GM12878 (cell line): ENCODE data around the gene BRCA2. TPM values are rescaled to one million over a fixed set of nuclear protein-coding genes. Genes with fewer than 3 reads are reported as not detected.

Source experiments
- DPF2 ChIP-seq: fragments of 450-650 bp; IDR thresholded peaks from 2 replicates; pipeline ENCODE4 v1.6.1; 2017; ENCODE audit warnings: mild to moderate bottlenecking
- E4F1 ChIP-seq: fragments of 450-650 bp; IDR thresholded peaks from 2 replicates; pipeline ENCODE4 v1.6.1; 2018; ENCODE audit warnings: borderline replicate concordance, mild to moderate bottlenecking; ENCODE audit not compliant: partially characterized antibody
- FOXM1 ChIP-seq: IDR thresholded peaks from 2 replicates; pipeline ENCODE4 v1.6.1; 2012; ENCODE audit warnings: low read depth, mild to moderate bottlenecking, inconsistent platforms, low read length, moderate library complexity
- KAT2A ChIP-seq: conservative IDR thresholded peaks from 2 replicates; pipeline ENCODE4 v1.6.1; 2011; ENCODE audit warnings: low read depth, low read length; ENCODE audit not compliant: control insufficient read depth
- POLR2A ChIP-seq: IDR thresholded peaks from 2 replicates; pipeline ENCODE4 v1.6.1; 2011; ENCODE audit warnings: low read depth, mild to moderate bottlenecking, low read length
- RELA ChIP-seq: fragments of 450-650 bp; IDR thresholded peaks from 2 replicates; pipeline ENCODE4 v1.8.0; 2014; ENCODE audit warnings: borderline replicate concordance; ENCODE audit not compliant: partially characterized antibody
- ZNF24 ChIP-seq: fragments of 450-650 bp; IDR thresholded peaks from 2 replicates; pipeline ENCODE4 v1.6.1; 2017; ENCODE audit warnings: antibody characterized with exemption, mild to moderate bottlenecking
- polyA plus RNA-seq, 11 experiments: library from polyadenylated mRNA; depleted of rRNA in 4 of 11; unstranded in 6 of 11; stranded (reverse) in 5 of 11; fragments of >200 nt; fragmentation: Nextera tagmentation in 4 of 11; fragmentation: Illumina TruSeq in 1 of 11; extraction: Ambion mirVana in 4 of 11; extraction: Trizol in 1 of 11; gene quantifications; 1 replicate in 1 of 11; 2 replicates in 10 of 11; pipeline versions ENCODE4 v1.2.1 to v1.2.3, GENCODE V29; 2011 to 2016; ENCODE audit warnings: inconsistent platforms in 2 of 11, missing spikeins in 2 of 11, low read depth in 1 of 11
- total RNA-seq, 4 experiments: library from RNA; depleted of rRNA in 3 of 4; stranded (reverse); fragments of >200 nt in 3 of 4; fragmentation: Illumina TruSeq in 1 of 4; extraction: Trizol in 1 of 4; gene quantifications; 2 replicates each; pipeline versions ENCODE4 v1.2.1 to v1.2.3, GENCODE V29; 2013 to 2021
- TF ChIP-seq, protein P1 (sequence below): fragments of 150-350 bp; IDR thresholded peaks from 2 replicates; pipeline ENCODE4 v1.6.1; 2014; ENCODE audit warnings: mild to moderate bottlenecking, low read depth, low read length

Gene BRCA2
- total and polyA plus RNA-seq, 10 of the 15 experiments (the other 5 are each of a cell fraction or from before 2014, with no cell fraction given), result 7.6 to 42.2 (median 23.9) TPM

- TF ChIP-seq E4F1 (no peak), ZNF24 (no peak), DPF2 (no peak), POLR2A (no peak), RELA (no peak), KAT2A (no peak), FOXM1 (no peak)
- TF ChIP-seq, protein P1, sequence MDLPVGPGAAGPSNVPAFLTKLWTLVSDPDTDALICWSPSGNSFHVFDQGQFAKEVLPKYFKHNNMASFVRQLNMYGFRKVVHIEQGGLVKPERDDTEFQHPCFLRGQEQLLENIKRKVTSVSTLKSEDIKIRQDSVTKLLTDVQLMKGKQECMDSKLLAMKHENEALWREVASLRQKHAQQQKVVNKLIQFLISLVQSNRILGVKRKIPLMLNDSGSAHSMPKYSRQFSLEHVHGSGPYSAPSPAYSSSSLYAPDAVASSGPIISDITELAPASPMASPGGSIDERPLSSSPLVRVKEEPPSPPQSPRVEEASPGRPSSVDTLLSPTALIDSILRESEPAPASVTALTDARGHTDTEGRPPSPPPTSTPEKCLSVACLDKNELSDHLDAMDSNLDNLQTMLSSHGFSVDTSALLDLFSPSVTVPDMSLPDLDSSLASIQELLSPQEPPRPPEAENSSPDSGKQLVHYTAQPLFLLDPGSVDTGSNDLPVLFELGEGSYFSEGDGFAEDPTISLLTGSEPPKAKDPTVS, result no peak
These were observed 5.8 kb upstream of the BRCA2 start (continued) for GRCh38 chr13:32309312-32310133.
